ENCODE results near the gene MAGEA4. TPM values are rescaled to one million over a fixed set of nuclear protein-coding genes. Genes with fewer than 3 reads are reported as not detected.

MAGEA4 gene
- total RNA-seq, 1 donor from 2014 or later, result not detected

- Histone ChIP-seq H3K27me3 (no peaks in the 10 kb centered on the region), H3K27ac (no peak overlapping the region), H3K4me3 (no peak overlapping the region), H3K4me1 (no peaks in the 10 kb centered on the region), H3K9me3 (no peaks in the 10 kb centered on the region), H3K36me3 (no peaks in the 10 kb centered on the region)
- DNase-seq (no peak), ATAC-seq (no peak)
- TF ChIP-seq CTCF (IDR thresholded peaks at IDR 0.05), result no peak
- intact Hi-C loops (cut with DNase I), result no loop called here
Measured at GRCh38 chrX:151962034-151962433, 49.3 kb downstream of the MAGEA4 start.

GRCh38 chrX:151966236-151966635, 53.5 kb downstream of the MAGEA4 start:
- no peaks in the 10 kb centered on the region for H3K27me3 ChIP-seq
- intact Hi-C loops (cut with DNase I), result no loop called here
- no peak for ATAC-seq
- H3K9me3 ChIP-seq, result no peaks in the 10 kb centered on the region
- no peak overlapping the region for H3K27ac ChIP-seq
- no peaks in the 10 kb centered on the region for H3K4me1 ChIP-seq
- H3K36me3 ChIP-seq, result peaks cover 8% of the 10 kb centered on the region
- no peak for DNase-seq
- no peak overlapping the region for H3K4me3 ChIP-seq
- TF ChIP-seq CTCF (IDR thresholded peaks at IDR 0.05), result no peak

GRCh38 chrX:151970027-151970426, 57.3 kb downstream of the MAGEA4 start:
- DNase-seq (no peak), ATAC-seq (no peak)
- H3K4me1 ChIP-seq, result no peaks in the 10 kb centered on the region
- H3K27me3 ChIP-seq, result no peaks in the 10 kb centered on the region
- intact Hi-C loops (cut with DNase I), result no loop called here
- no peak for TF ChIP-seq CTCF (IDR thresholded peaks at IDR 0.05)
- H3K36me3 ChIP-seq, result peaks cover 8% of the 10 kb centered on the region
- H3K27ac ChIP-seq, result no peak overlapping the region
- no peak overlapping the region for H3K4me3 ChIP-seq
- H3K9me3 ChIP-seq, result no peaks in the 10 kb centered on the region

GRCh38 chrX:151970661-151971060, 58.0 kb downstream of the MAGEA4 start:
- H3K36me3 ChIP-seq, result peaks cover 8% of the 10 kb centered on the region
- H3K4me3 ChIP-seq, result no peak overlapping the region
- ATAC-seq, result peak; percentile 70
- intact Hi-C loops (cut with DNase I), result no loop called here
- no peaks in the 10 kb centered on the region for H3K4me1 ChIP-seq
- TF ChIP-seq CTCF (IDR thresholded peaks at IDR 0.05), result no peak
- H3K27ac ChIP-seq, result peak overlapping the region; percentile 17
- DNase-seq, result peak; percentile 85
- no peaks in the 10 kb centered on the region for H3K9me3 ChIP-seq
- no peaks in the 10 kb centered on the region for H3K27me3 ChIP-seq

- Histone ChIP-seq H3K4me3 (peak overlapping the region; percentile 58), H3K27me3 (no peaks in the 10 kb centered on the region), H3K4me1 (no peaks in the 10 kb centered on the region), H3K9me3 (no peaks in the 10 kb centered on the region), H3K36me3 (peaks cover 8% of the 10 kb centered on the region), H3K27ac (peak overlapping the region; percentile 60)
- TF ChIP-seq CTCF (IDR thresholded peaks at IDR 0.05), result no peak
- ATAC-seq, result no peak
- intact Hi-C loops (cut with DNase I), result no loop called here
- DNase-seq, result no peak
Measured at GRCh38 chrX:151973060-151973661, 60.5 kb downstream of the MAGEA4 start.

GRCh38 chrX:151973851-151974335, 61.2 kb downstream of the MAGEA4 start:
- TF ChIP-seq CTCF (IDR thresholded peaks at IDR 0.05), result no peak
- peak; percentile 66 for ATAC-seq
- no peaks in the 10 kb centered on the region for H3K27me3 ChIP-seq
- H3K4me3 ChIP-seq, result peak overlapping the region; percentile 58
- intact Hi-C loops (cut with DNase I), result no loop called here
- H3K4me1 ChIP-seq, result no peaks in the 10 kb centered on the region
- peak overlapping the region; percentile 60 for H3K27ac ChIP-seq
- no peaks in the 10 kb centered on the region for H3K9me3 ChIP-seq
- H3K36me3 ChIP-seq, result peaks cover 2% of the 10 kb centered on the region
- peak; percentile 74 for DNase-seq

All from upper lobe of right lung (tissue), 1 donor.